Type B pancreatic cell (in vitro differentiated cells): ENCODE results near the gene ZNF76. TPM values are rescaled to one million over a fixed set of nuclear protein-coding genes. Genes with fewer than 3 reads are reported as not detected.
"Not testable (repeated sequence)": the region's sequence is repeated elsewhere in the genome, so short reads cannot be mapped to it uniquely, and the experiment has no call there.

Experiments used
- DNase-seq: peaks from one replicate; pipeline ENCODE4 v3.0.0; 2021; ENCODE audit warnings: mixed read lengths; ENCODE audit not compliant: unreplicated experiment; ENCODE audit errors: extremely low spot score
- H3K27ac Mint-ChIP-seq: 2 replicates; pipeline ENCODE4 v1.8.0; 2021; ENCODE audit warnings: mild to moderate bottlenecking, mixed read lengths
- H3K27me3 Mint-ChIP-seq: 2 replicates; pipeline ENCODE4 v1.8.0; 2021; ENCODE audit warnings: mixed read lengths
- H3K36me3 Mint-ChIP-seq: 2 replicates; pipeline ENCODE4 v1.8.0; 2021; ENCODE audit warnings: mixed read lengths
- H3K4me1 Mint-ChIP-seq: one replicate; pipeline ENCODE4 v1.8.0; 2021; ENCODE audit warnings: mixed read lengths; ENCODE audit not compliant: unreplicated experiment
- H3K4me3 Mint-ChIP-seq: 2 replicates; pipeline ENCODE4 v1.8.0; 2021; ENCODE audit warnings: mild to moderate bottlenecking, mixed read lengths
- H3K9me3 Mint-ChIP-seq: 2 replicates; pipeline ENCODE4 v1.8.0; 2021; ENCODE audit warnings: mixed read lengths
- CTCF ChIP-seq: fragments of 200-600 bp; sonication (generic); conservative IDR thresholded peaks from 2 replicates; pipeline ENCODE4 v1.5.0; 2021; ENCODE audit warnings: antibody characterized with exemption, mild to moderate bottlenecking
- total RNA-seq: library from RNA; stranded (reverse); gene quantifications from 2 replicates; pipeline ENCODE4 v1.2.1, GENCODE V29; 2021; ENCODE audit warnings: low replicate concordance

Gene ZNF76
- total RNA-seq, 1 donor from 2014 or later = 37.3 TPM

- peaks cover 8% of the 10 kb centered on the region for H3K36me3 Mint-ChIP-seq
- no peaks in the 10 kb centered on the region for H3K27me3 Mint-ChIP-seq
- no peaks in the 10 kb centered on the region for H3K9me3 Mint-ChIP-seq
- no peak for TF ChIP-seq CTCF
- peak overlapping the region; percentile 86 for H3K27ac Mint-ChIP-seq
- H3K4me1 Mint-ChIP-seq = peaks cover 24% of the 10 kb centered on the region
- no peak for DNase-seq
- peak overlapping the region; percentile 40 for H3K4me3 Mint-ChIP-seq
These were observed 43.2 kb downstream of the ZNF76 start for GRCh38 chr6:35302604-35303241.

DNA sequence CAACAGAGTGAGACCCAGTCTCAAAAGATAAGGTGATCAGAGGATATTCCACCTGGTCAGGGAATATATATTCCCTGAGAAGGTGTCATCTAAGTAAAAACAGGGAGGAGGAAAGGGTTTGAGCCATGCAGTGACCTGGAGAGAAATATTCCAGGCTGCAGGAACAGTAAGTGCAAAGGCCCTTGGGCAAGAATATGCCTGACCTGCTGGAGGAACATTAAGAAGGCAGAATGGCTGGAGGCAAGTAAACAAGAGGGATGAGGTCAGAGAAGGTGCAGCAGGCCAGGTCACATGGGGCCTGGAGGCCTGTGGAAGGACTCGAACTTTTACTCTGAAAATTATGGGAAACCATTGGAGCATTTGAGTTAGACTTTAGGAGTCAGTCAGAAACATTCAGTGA lies 44.8 kb downstream of the ZNF76 start:
- Mint-ChIP-seq H3K4me1 (peaks cover 24% of the 10 kb centered on the region), H3K27me3 (no peaks in the 10 kb centered on the region), H3K27ac (no peak overlapping the region), H3K9me3 (no peaks in the 10 kb centered on the region), H3K4me3 (no peak overlapping the region), H3K36me3 (peaks cover 8% of the 10 kb centered on the region)
- TF ChIP-seq CTCF = no peak
- no peak for DNase-seq

DNA sequence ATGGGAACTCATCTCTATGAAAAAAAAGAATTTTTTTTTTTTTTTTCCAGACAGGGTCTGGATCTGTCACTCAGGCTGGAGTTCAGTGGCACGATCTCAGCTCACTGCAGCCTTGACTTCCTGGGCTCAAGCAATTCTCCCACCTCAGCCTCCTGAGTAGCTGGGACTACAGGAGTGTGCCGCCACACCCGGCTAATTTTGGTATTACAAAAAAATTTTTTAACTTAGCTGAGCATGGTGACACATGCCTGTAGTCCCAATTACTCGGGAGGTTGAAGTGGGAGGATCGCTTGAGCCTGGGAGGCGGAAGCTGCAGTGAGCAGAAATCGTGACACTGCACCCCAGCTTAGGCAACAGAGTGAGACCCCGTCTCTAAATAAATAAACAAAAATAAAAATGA lies 45.6 kb downstream of the ZNF76 start:
- peaks cover 18% of the 10 kb centered on the region for H3K4me1 Mint-ChIP-seq
- H3K4me3 Mint-ChIP-seq = no peak overlapping the region
- no peaks in the 10 kb centered on the region for H3K27me3 Mint-ChIP-seq
- TF ChIP-seq CTCF = no peak
- no peaks in the 10 kb centered on the region for H3K9me3 Mint-ChIP-seq
- no peak for DNase-seq
- H3K36me3 Mint-ChIP-seq = peaks cover 4% of the 10 kb centered on the region
- no peak overlapping the region for H3K27ac Mint-ChIP-seq

GRCh38 chr6:35307138-35307537 lies 47.6 kb downstream of the ZNF76 start:
- DNase-seq, H3K27ac Mint-ChIP-seq, H3K36me3 Mint-ChIP-seq, H3K27me3 Mint-ChIP-seq, H3K9me3 Mint-ChIP-seq, H3K4me3 Mint-ChIP-seq: not testable (repeated sequence)
- H3K4me1 Mint-ChIP-seq = peaks cover 18% of the 10 kb centered on the region

DNA sequence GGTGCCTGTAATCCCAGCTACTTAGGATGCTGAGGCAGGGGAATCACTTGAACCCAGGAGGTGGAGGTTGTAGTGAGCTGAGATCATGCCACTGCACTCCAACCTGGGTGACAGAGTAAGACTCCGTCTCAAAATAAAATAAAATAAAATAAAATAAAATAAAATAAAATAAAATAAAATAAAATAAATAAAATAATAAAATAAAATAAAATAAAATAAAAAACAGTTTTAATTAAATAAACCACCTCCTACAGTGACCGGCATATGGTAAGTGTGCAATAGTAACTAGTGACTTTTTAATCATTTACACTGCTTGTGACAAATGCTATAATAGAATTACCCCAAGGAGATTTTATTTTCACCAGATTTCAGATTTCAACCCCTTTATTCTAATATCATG lies 49.0 kb downstream of the ZNF76 start:
- H3K4me1 Mint-ChIP-seq, H3K4me3 Mint-ChIP-seq, DNase-seq, H3K36me3 Mint-ChIP-seq, H3K27me3 Mint-ChIP-seq, H3K9me3 Mint-ChIP-seq: not testable (repeated sequence)
- peak overlapping the region; percentile 37 for H3K27ac Mint-ChIP-seq

- Mint-ChIP-seq H3K4me1 (no peaks in the 10 kb centered on the region), H3K27me3 (peaks cover 4% of the 10 kb centered on the region), H3K9me3 (no peaks in the 10 kb centered on the region), H3K27ac (no peak overlapping the region), H3K4me3 (no peak overlapping the region), H3K36me3 (no peaks in the 10 kb centered on the region)
- no peak for TF ChIP-seq CTCF
- DNase-seq = no peak
These were observed 50.2 kb downstream of the ZNF76 start for GRCh38 chr6:35309611-35310264.
